Stimulated activated effector memory CD8-positive, alpha-beta T cell treated with anti-CD3 and anti-CD28 coated beads, Interleukin-12 subunit alpha, Interleukin-12 subunit beta, amount 100 ng/mL, for 72 hours (primary cell): ENCODE results near the gene N4BP2L2.
A peak's percentile ranks its signal among the peaks of the same experiment; 100 is the strongest.

Source experiments
- ATAC-seq: fragments of 150-1000 bp; cut with Tn5 transposase; 2 replicates; pipeline ENCODE4 v1.10.0; 2021
- DNase-seq, 2 donors: peaks; one replicate each; pipeline ENCODE4 v3.0.0; 2021 to 2022; ENCODE audit warnings: low spot score in 2 of 2
- H3K27ac Mint-ChIP-seq: one replicate; pipeline ENCODE4 v1.8.0; 2022; ENCODE audit warnings: mild to moderate bottlenecking, mixed read lengths
- H3K36me3 Mint-ChIP-seq: one replicate; pipeline ENCODE4 v1.8.0; 2022; ENCODE audit warnings: mild to moderate bottlenecking, mixed read lengths
- H3K4me1 Mint-ChIP-seq: one replicate; pipeline ENCODE4 v1.8.0; 2022; ENCODE audit warnings: mixed read lengths
- H3K4me3 Mint-ChIP-seq: one replicate; pipeline ENCODE4 v1.8.0; 2022; ENCODE audit warnings: mild to moderate bottlenecking, mixed read lengths
- H3K9me3 Mint-ChIP-seq: one replicate; pipeline ENCODE4 v1.8.0; 2022; ENCODE audit warnings: mixed read lengths

N4BP2L2 gene

GRCh38 chr13:32455594-32455903, 83.0 kb downstream of the N4BP2L2 start:
- H3K36me3 Mint-ChIP-seq, result peaks cover 5% of the 10 kb centered on the region

GRCh38 chr13:32454886-32455593, 83.6 kb downstream of the N4BP2L2 start:
- H3K9me3 Mint-ChIP-seq, result peaks cover 22% of the 10 kb centered on the region
- no peak for ATAC-seq
- no peak overlapping the region for H3K4me3 Mint-ChIP-seq
- H3K4me1 Mint-ChIP-seq, result peaks cover 11% of the 10 kb centered on the region
- no peak overlapping the region for H3K27ac Mint-ChIP-seq
- DNase-seq, result no peak
- H3K36me3 Mint-ChIP-seq, result peaks cover 5% of the 10 kb centered on the region

More at GRCh38 chr13:32455594-32455903, 83.0 kb downstream of the N4BP2L2 start:
- peaks cover 11% of the 10 kb centered on the region for H3K4me1 Mint-ChIP-seq
- DNase-seq (no peak), ATAC-seq (no peak)
- no peak overlapping the region for H3K27ac Mint-ChIP-seq
- H3K4me3 Mint-ChIP-seq, result no peak overlapping the region
- H3K9me3 Mint-ChIP-seq, result peaks cover 22% of the 10 kb centered on the region

- no peak for DNase-seq
- ATAC-seq, result no peak
- peaks cover 5% of the 10 kb centered on the region for H3K36me3 Mint-ChIP-seq
- H3K9me3 Mint-ChIP-seq, result peaks cover 20% of the 10 kb centered on the region
- no peak overlapping the region for H3K4me3 Mint-ChIP-seq
- H3K27ac Mint-ChIP-seq, result no peak overlapping the region
- H3K4me1 Mint-ChIP-seq, result peaks cover 11% of the 10 kb centered on the region
Observed at GRCh38 chr13:32453981-32454380, 84.6 kb downstream of the N4BP2L2 start.

GRCh38 chr13:32448972-32449371, 89.6 kb downstream of the N4BP2L2 start:
- Mint-ChIP-seq H3K4me3 (no peak overlapping the region), H3K27ac (no peak overlapping the region), H3K4me1 (peaks cover 7% of the 10 kb centered on the region)

GRCh38 chr13:32447894-32448623, 90.5 kb downstream of the N4BP2L2 start:
- peaks cover 7% of the 10 kb centered on the region for H3K4me1 Mint-ChIP-seq
- H3K4me3 Mint-ChIP-seq, result no peak overlapping the region
- H3K27ac Mint-ChIP-seq, result no peak overlapping the region
- ATAC-seq (peak; percentile 77), DNase-seq (no peak)
- peaks cover 5% of the 10 kb centered on the region for H3K36me3 Mint-ChIP-seq
- H3K9me3 Mint-ChIP-seq, result peaks cover 3% of the 10 kb centered on the region

More at GRCh38 chr13:32448972-32449371, 89.6 kb downstream of the N4BP2L2 start:
- Mint-ChIP-seq H3K36me3 (peaks cover 5% of the 10 kb centered on the region), H3K9me3 (peaks cover 3% of the 10 kb centered on the region)
- ATAC-seq, result no peak
- no peak for DNase-seq

- peaks cover 5% of the 10 kb centered on the region for H3K36me3 Mint-ChIP-seq
- H3K4me1 Mint-ChIP-seq, result peaks cover 7% of the 10 kb centered on the region
- H3K9me3 Mint-ChIP-seq, result peaks cover 3% of the 10 kb centered on the region
- ATAC-seq, result no peak
- H3K27ac Mint-ChIP-seq, result peak overlapping the region; percentile 78
- DNase-seq, result no peak
- no peak overlapping the region for H3K4me3 Mint-ChIP-seq
Observed at GRCh38 chr13:32446773-32447465, 91.7 kb downstream of the N4BP2L2 start.

GRCh38 chr13:32446220-32446619, 92.4 kb downstream of the N4BP2L2 start:
- Mint-ChIP-seq H3K4me3 (no peak overlapping the region), H3K4me1 (peaks cover 7% of the 10 kb centered on the region), H3K36me3 (peaks cover 5% of the 10 kb centered on the region), H3K27ac (no peak overlapping the region), H3K9me3 (peaks cover 2% of the 10 kb centered on the region)
- no peak for DNase-seq
- no peak for ATAC-seq

- Mint-ChIP-seq H3K4me1 (peaks cover 7% of the 10 kb centered on the region), H3K9me3 (no peaks in the 10 kb centered on the region), H3K36me3 (no peaks in the 10 kb centered on the region), H3K4me3 (no peak overlapping the region), H3K27ac (no peak overlapping the region)
- ATAC-seq, result no peak
- DNase-seq, result no peak
Observed at GRCh38 chr13:32445461-32445860, 93.1 kb downstream of the N4BP2L2 start.

- Mint-ChIP-seq H3K4me3 (no peak overlapping the region), H3K27ac (no peak overlapping the region), H3K36me3 (peaks cover 2% of the 10 kb centered on the region), H3K9me3 (no peaks in the 10 kb centered on the region), H3K4me1 (peaks cover 2% of the 10 kb centered on the region)
- DNase-seq (no peak), ATAC-seq (peak; percentile 55)
Observed at GRCh38 chr13:32443111-32443510, 95.5 kb downstream of the N4BP2L2 start.

GRCh38 chr13:32438871-32439270, 99.7 kb downstream of the N4BP2L2 start:
- H3K4me1 Mint-ChIP-seq, result no peaks in the 10 kb centered on the region
- DNase-seq (no peak), ATAC-seq (no peak)
- H3K4me3 Mint-ChIP-seq, result no peak overlapping the region
- H3K36me3 Mint-ChIP-seq, result peaks cover 23% of the 10 kb centered on the region
- H3K27ac Mint-ChIP-seq, result no peak overlapping the region
- H3K9me3 Mint-ChIP-seq, result no peaks in the 10 kb centered on the region

GRCh38 chr13:32432856-32433255, 105.7 kb downstream of the N4BP2L2 start:
- H3K4me1 Mint-ChIP-seq, result peaks cover 16% of the 10 kb centered on the region
- peaks cover 27% of the 10 kb centered on the region for H3K36me3 Mint-ChIP-seq
- H3K4me3 Mint-ChIP-seq, result no peak overlapping the region
- no peak for DNase-seq
- H3K9me3 Mint-ChIP-seq, result no peaks in the 10 kb centered on the region
- peak overlapping the region; percentile 40 for H3K27ac Mint-ChIP-seq
- ATAC-seq, result no peak

GRCh38 chr13:32431361-32431760, 107.2 kb downstream of the N4BP2L2 start:
- Mint-ChIP-seq H3K9me3 (no peaks in the 10 kb centered on the region), H3K4me1 (peaks cover 21% of the 10 kb centered on the region), H3K4me3 (no peak overlapping the region), H3K36me3 (peaks cover 25% of the 10 kb centered on the region), H3K27ac (no peak overlapping the region)
- ATAC-seq (no peak), DNase-seq (no peak)

- no peak for DNase-seq
- no peak overlapping the region for H3K4me3 Mint-ChIP-seq
- peaks cover 26% of the 10 kb centered on the region for H3K36me3 Mint-ChIP-seq
- ATAC-seq, result no peak
- H3K4me1 Mint-ChIP-seq, result peaks cover 33% of the 10 kb centered on the region
- H3K27ac Mint-ChIP-seq, result peak overlapping the region; percentile 5
- no peaks in the 10 kb centered on the region for H3K9me3 Mint-ChIP-seq
Observed at GRCh38 chr13:32430018-32430747, 108.4 kb downstream of the N4BP2L2 start.

- Mint-ChIP-seq H3K27ac (peak overlapping the region; percentile 96), H3K4me1 (peaks cover 37% of the 10 kb centered on the region), H3K9me3 (no peaks in the 10 kb centered on the region), H3K36me3 (peaks cover 32% of the 10 kb centered on the region), H3K4me3 (peak overlapping the region; percentile 99)
- ATAC-seq, result no peak
- DNase-seq, result no peak
Observed at GRCh38 chr13:32429433-32429909, 109.1 kb downstream of the N4BP2L2 start.
